H1 (cell line): ENCODE measurements around the gene C3AR1. TPM values are rescaled to one million over a fixed set of nuclear protein-coding genes. Genes with fewer than 3 reads are reported as not detected.

Source experiments
- BRCA1 ChIP-seq: IDR thresholded peaks from 2 replicates; pipeline ENCODE4 v1.6.1; 2012; ENCODE audit warnings: low read depth, low read length, improper control_type of control experiment
- CHD7 ChIP-seq: fragments of 300-600 bp; sonication (generic); IDR thresholded peaks from 2 replicates; pipeline ENCODE4 v1.7.1; 2012; ENCODE audit warnings: low read length, moderate library complexity, mild to moderate bottlenecking, inconsistent platforms; ENCODE audit not compliant: insufficient replicate concordance
- CREB1 ChIP-seq: IDR thresholded peaks from 2 replicates; pipeline ENCODE4 v1.6.1; 2012; ENCODE audit warnings: inconsistent platforms
- GTF2F1 ChIP-seq: IDR thresholded peaks from 2 replicates; pipeline ENCODE4 v1.6.1; 2012; ENCODE audit warnings: low read depth, low read length, improper control_type of control experiment, borderline replicate concordance
- polyA plus RNA-seq, 7 experiments: library from polyadenylated mRNA; depleted of rRNA in 3 of 7; stranded (reverse) in 5 of 7; unstranded in 2 of 7; fragments of >200 nt in 5 of 7; fragments of 200-250 nt in 2 of 7; gene quantifications; 1 replicate in 5 of 7; 2 replicates in 1 of 7; 4 replicates in 1 of 7; pipeline versions ENCODE4 v1.2.1 to v1.2.3, GENCODE V29; 2011 to 2013; ENCODE audit warnings: missing spikeins in 2 of 7, mixed read lengths in 2 of 7
- total RNA-seq: library from RNA; stranded (reverse); fragmentation: NEBNext Ultra II Directional; extraction: Animal tissue kit (Norgen Biotek cat#: 25700); gene quantifications from 2 replicates; pipeline ENCODE4 v1.2.1, GENCODE V29; 2021

The C3AR1 gene
- total and polyA plus RNA-seq, 2 of the 8 experiments (the other 6 are each of a cell fraction or from before 2014, with no cell fraction given): not detected

DNA sequence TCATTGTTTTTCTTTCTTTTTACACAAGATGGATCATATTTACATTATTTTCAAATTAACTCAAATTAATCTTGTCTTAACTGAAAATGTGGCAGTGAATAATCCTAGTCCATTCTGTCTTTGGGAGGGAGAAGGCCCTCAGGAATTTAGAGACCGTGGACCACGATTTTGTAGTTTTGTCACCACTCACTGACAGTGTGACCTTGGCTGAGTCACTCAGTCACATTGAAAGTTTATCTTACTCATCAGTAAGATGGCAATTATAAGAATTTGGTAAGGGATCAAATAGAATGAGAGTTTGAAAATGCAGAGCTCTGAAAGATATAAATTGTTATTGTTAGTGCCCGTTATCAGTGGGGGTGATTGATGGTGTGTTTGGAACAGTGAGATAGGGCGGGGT, 17.3 kb downstream of the C3AR1 start (continued):
- no peak for TF ChIP-seq CHD7
- no peak for TF ChIP-seq GTF2F1
- TF ChIP-seq BRCA1: no peak
- TF ChIP-seq CREB1: no peak
